Esophagus (tissue), 2 donors: Measurements from ENCODE around the gene DUSP28. TPM values are rescaled to one million over a fixed set of nuclear protein-coding genes. Genes with fewer than 3 reads are reported as not detected.

Source experiments
- H3K27ac ChIP-seq, 2 donors: one replicate each; pipeline ENCODE4 v1.5.1; 2013; ENCODE audit warnings: low read depth in 2 of 2, mild to moderate bottlenecking in 2 of 2, inconsistent platforms in 1 of 2, low read length in 1 of 2, moderate library complexity in 1 of 2
- H3K27me3 ChIP-seq, 2 donors: one replicate each; pipeline ENCODE4 v1.6.1; 2013; ENCODE audit warnings: low read length in 2 of 2, control low read depth in 1 of 2, mild to moderate bottlenecking in 1 of 2; ENCODE audit not compliant: insufficient read depth in 2 of 2, control insufficient read depth in 1 of 2
- H3K36me3 ChIP-seq, 2 donors: one replicate each; pipeline ENCODE4 v1.6.1; 2013; ENCODE audit warnings: low read length in 1 of 2; ENCODE audit not compliant: control insufficient read depth in 2 of 2, insufficient read depth in 2 of 2
- H3K4me1 ChIP-seq, 2 donors: one replicate each; pipeline ENCODE4 v1.6.1; 2013; ENCODE audit warnings: low read length in 1 of 2; ENCODE audit not compliant: control insufficient read depth in 2 of 2, insufficient read depth in 2 of 2
- H3K4me3 ChIP-seq, 2 donors: one replicate each; pipeline ENCODE4 v1.5.1; 2013; ENCODE audit warnings: low read length in 2 of 2, mild to moderate bottlenecking in 2 of 2, low read depth in 1 of 2, moderate library complexity in 1 of 2
- H3K9me3 ChIP-seq, 2 donors: one replicate each; pipeline ENCODE4 v1.6.1; 2013; ENCODE audit warnings: mild to moderate bottlenecking in 2 of 2, low read depth in 1 of 2, low read length in 1 of 2, moderate library complexity in 1 of 2; ENCODE audit not compliant: control insufficient read depth in 2 of 2, insufficient read depth in 1 of 2
- WGBS, 2 donors: extraction: QIAGEN DNeasy Blood & Tissue Kit; methylation state at CpG; one replicate each; pipeline ENCODE4 v1.1.7; 2013; 5-methylcytosine and 5-hydroxymethylcytosine counted together
- polyA plus RNA-seq, 2 donors: library from polyadenylated mRNA; stranded (reverse); fragments of 200-250 nt; gene quantifications; one replicate each; pipeline ENCODE4 v1.2.3, GENCODE V29; 2013
- donor health status: healthy with polysubstance abuse.
- donor health status: Bipolar disorder and iron deficiency.

Gene DUSP28
- polyA plus RNA-seq, 2 donors, result 3.5 to 3.8 TPM

DNA sequence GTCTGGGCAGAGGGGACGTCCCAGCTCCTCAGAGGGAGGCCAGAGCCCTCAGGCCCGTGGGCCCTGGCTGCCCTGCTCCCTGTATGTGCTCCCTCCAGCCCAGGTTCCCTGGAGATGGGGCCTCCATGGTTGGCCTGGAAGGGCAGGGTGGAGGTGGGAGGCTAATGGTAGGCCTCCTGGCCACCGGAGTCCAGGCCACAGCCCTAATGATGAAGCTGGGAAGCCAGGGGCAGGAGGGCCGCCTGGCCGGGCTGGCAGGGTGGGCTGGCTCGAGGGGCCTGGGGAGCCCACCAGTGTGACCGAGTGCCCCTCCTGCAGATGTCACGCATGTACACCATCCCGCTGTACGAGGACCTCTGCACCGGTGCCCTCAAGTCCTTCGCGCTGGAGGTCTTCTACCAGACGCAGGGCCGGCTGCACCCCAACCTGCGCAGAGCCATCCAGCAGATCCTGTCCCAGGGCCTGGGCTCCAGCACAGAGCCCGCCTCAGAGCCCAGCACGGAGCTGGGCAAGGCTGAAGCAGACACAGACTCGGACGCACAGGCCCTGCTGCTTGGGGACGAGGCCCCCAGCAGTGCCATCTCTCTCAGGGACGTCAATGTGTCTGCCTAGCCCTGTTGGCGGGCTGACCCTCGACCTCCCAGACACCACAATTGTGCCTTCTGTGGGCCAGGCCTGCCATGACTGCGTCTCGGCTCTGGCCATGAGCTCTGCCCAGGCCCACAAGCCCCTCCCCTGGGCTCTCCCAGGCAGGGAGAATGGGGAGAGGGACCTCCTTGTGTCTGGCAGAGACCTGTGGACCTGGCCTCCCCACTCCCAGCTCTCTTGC lies 17.3 kb downstream of the DUSP28 start:
- Histone ChIP-seq H3K27ac (no peak overlapping the region), H3K27me3 (no peaks in the 10 kb centered on the region), H3K4me3 (no peak overlapping the region), H3K9me3 (no peaks in the 10 kb centered on the region), H3K4me1 (peaks cover 0 to 46% of the 10 kb centered on the region in 2 donors), H3K36me3 (peaks cover 4 to 46% of the 10 kb centered on the region in 2 donors)
- 88 to 92% methylated on average over 26 of the region's 26 CpGs for WGBS, 2 donors

- 73 to 78% methylated on average over 9 of the region's 9 CpGs for WGBS, 2 donors
- H3K36me3 ChIP-seq, result peaks cover 4 to 44% of the 10 kb centered on the region in 2 donors
- H3K27me3 ChIP-seq, result no peaks in the 10 kb centered on the region
- H3K4me1 ChIP-seq, result peaks cover 0 to 44% of the 10 kb centered on the region in 2 donors
- H3K4me3 ChIP-seq, result no peak overlapping the region
- no peak overlapping the region for H3K27ac ChIP-seq
- H3K9me3 ChIP-seq, result no peaks in the 10 kb centered on the region
These were observed 17.9 kb downstream of the DUSP28 start for GRCh38 chr2:240578110-240578450.

GRCh38 chr2:240578488-240578887 lies 18.3 kb downstream of the DUSP28 start:
- Histone ChIP-seq H3K9me3 (no peaks in the 10 kb centered on the region), H3K27ac (peak overlapping the region in 1 of 2 donors; percentile 51), H3K36me3 (peaks cover 4 to 39% of the 10 kb centered on the region in 2 donors), H3K27me3 (no peaks in the 10 kb centered on the region), H3K4me3 (no peak overlapping the region), H3K4me1 (peaks cover 0 to 39% of the 10 kb centered on the region in 2 donors)
- 89 to 92% methylated on average over 8 of the region's 8 CpGs for WGBS, 2 donors

GRCh38 chr2:240579071-240579762 lies 19.1 kb downstream of the DUSP28 start:
- no peaks in the 10 kb centered on the region for H3K27me3 ChIP-seq
- peak overlapping the region; percentile 92 to 96 for H3K27ac ChIP-seq
- peaks cover 4 to 35% of the 10 kb centered on the region in 2 donors for H3K36me3 ChIP-seq
- 88 to 92% methylated on average over 12 of the region's 12 CpGs for WGBS, 2 donors
- H3K9me3 ChIP-seq, result no peaks in the 10 kb centered on the region
- peaks cover 0 to 38% of the 10 kb centered on the region in 2 donors for H3K4me1 ChIP-seq
- H3K4me3 ChIP-seq, result no peak overlapping the region

DNA sequence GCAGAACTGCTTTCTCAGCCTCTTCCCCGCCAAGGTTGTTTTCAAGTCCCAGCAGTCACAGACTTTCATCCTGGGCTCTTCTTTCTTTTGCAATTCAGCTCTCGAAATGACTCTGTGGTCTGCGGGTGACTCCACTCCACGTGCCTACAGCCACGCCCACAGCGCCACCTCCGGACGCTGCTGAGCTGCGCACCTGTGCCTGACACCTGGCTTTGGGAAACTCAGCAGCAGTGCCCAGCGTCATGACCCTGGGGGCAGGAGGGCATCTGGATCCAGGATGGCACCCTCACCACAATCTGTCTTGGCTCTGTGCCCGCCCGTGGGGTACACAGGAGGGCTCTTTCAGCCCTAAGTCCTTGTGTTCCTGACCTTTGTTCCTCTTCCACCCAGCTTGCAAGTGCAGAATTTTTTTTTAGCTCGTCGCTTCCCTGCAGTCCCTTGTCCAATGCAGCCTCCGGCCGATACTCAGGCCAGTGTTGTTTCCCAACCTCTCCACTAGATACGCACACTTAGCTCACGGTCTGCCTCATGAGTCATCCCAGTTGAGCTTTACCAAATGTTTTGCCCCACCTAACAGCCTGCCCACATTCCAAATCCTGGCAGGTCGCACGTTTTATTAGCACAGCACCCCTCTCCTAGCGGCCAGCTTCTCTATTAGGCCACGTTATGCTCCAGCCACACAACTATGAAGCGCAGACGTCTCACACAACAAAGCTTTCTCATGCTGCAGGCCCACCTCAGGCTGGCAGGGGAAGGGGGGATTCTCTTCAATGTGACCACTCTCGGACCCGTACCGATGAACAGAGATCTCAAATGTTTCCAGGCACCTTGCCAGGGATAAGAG lies 19.8 kb downstream of the DUSP28 start:
- H3K27ac ChIP-seq, result peak overlapping the region; percentile 92 to 96
- 40 to 47% methylated on average over 27 of the region's 27 CpGs for WGBS, 2 donors
- peaks cover 4 to 30% of the 10 kb centered on the region in 2 donors for H3K36me3 ChIP-seq
- H3K27me3 ChIP-seq, result no peaks in the 10 kb centered on the region
- peaks cover 4 to 38% of the 10 kb centered on the region in 2 donors for H3K4me1 ChIP-seq
- no peaks in the 10 kb centered on the region for H3K9me3 ChIP-seq
- H3K4me3 ChIP-seq, result no peak overlapping the region

GRCh38 chr2:240581811-240582210 lies 21.7 kb downstream of the DUSP28 start:
- Histone ChIP-seq H3K36me3 (peaks cover 4 to 19% of the 10 kb centered on the region in 2 donors), H3K27me3 (no peaks in the 10 kb centered on the region), H3K4me1 (peaks cover 4 to 34% of the 10 kb centered on the region in 2 donors), H3K9me3 (no peaks in the 10 kb centered on the region), H3K4me3 (no peak overlapping the region), H3K27ac (no peak overlapping the region)
- 93 to 94% methylated on average over 5 of the region's 5 CpGs for WGBS, 2 donors

DNA sequence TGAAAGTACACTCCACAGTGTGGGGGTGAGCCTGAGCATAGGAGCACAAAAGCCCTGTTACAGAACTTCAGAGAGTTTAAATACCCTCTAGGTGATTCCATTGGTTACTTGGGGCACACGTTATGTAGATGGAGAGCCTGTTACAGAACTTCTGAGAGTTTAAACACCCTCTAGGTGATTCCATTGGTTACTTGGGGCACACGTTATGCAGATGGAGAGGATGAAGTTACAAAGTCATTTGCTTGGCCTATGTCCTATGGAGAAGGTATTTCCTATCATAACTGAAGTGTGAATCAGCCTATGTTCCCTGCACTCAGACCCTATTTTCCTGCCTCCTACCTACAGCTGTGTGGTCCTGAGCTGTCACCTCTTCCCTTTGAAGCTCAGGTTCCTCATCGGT lies 22.6 kb downstream of the DUSP28 start:
- no peak overlapping the region for H3K4me3 ChIP-seq
- H3K4me1 ChIP-seq, result peaks cover 4 to 39% of the 10 kb centered on the region in 2 donors
- no peaks in the 10 kb centered on the region for H3K9me3 ChIP-seq
- no peaks in the 10 kb centered on the region for H3K27me3 ChIP-seq
- H3K36me3 ChIP-seq, result peaks cover 2 to 10% of the 10 kb centered on the region in 2 donors
- no peak overlapping the region for H3K27ac ChIP-seq
- WGBS, 2 donors, result 78 to 83% methylated on average over 3 of the region's 3 CpGs

- H3K36me3 ChIP-seq, result peaks cover 0 to 4% of the 10 kb centered on the region in 2 donors
- H3K9me3 ChIP-seq, result no peaks in the 10 kb centered on the region
- H3K4me1 ChIP-seq, result peaks cover 10 to 44% of the 10 kb centered on the region in 2 donors
- H3K27me3 ChIP-seq, result no peaks in the 10 kb centered on the region
- 91 to 92% methylated on average over 4 of the region's 4 CpGs for whole genome bisulfite sequencing, 2 donors
- no peak overlapping the region for H3K4me3 ChIP-seq
- H3K27ac ChIP-seq, result no peak overlapping the region
These were observed 23.6 kb downstream of the DUSP28 start for GRCh38 chr2:240583774-240584173.

DNA sequence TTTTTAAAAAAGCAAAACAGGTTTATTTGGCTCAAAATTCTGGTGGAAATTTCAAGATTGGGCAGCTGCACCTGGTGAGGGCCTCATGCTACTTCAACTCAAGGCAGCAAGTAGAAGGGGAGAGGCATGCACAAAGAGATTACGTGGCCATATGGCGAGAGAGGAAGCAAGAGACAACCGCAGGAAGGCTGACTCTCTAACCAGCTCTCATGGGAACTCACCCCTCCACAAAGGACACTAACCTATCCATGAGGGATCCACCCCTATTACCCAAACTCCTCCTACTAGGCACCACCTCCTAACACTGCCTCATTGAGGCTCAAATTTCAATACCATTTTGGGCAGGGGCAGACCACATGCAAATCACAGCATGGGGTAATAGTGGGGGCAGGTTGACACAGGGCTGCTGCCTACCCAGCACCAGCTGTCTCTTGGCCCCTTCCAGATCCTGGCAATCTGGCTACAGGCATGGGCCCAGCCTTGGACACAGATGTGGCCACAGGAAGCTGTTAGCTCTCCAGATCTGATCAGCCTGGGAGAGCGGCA lies 24.4 kb downstream of the DUSP28 start:
- no peaks in the 10 kb centered on the region for H3K9me3 ChIP-seq
- H3K36me3 ChIP-seq, result peaks cover 0 to 4% of the 10 kb centered on the region in 2 donors
- no peak overlapping the region for H3K4me3 ChIP-seq
- no peak overlapping the region for H3K27ac ChIP-seq
- 70 to 75% methylated on average over 4 of the region's 4 CpGs for WGBS, 2 donors
- peaks cover 11 to 36% of the 10 kb centered on the region in 2 donors for H3K4me1 ChIP-seq
- no peaks in the 10 kb centered on the region for H3K27me3 ChIP-seq
